BJ (cell line): ENCODE results near the gene SYT3. TPM values are rescaled to one million over a fixed set of nuclear protein-coding genes. Genes with fewer than 3 reads are reported as not detected.

Experiments used
- CTCF ChIA-PET: fragments of 350-600 bp; formaldehyde crosslinking; extraction: SDS; loops from one replicate; lab custom pipeline; 2021; ENCODE audit warnings: antibody characterized with exemption, inconsistent platforms; lab: Yijun Ruan, JAX
- POLR2A ChIA-PET: fragments of 300-600 bp; sonication (Branson Sonifier 250); formaldehyde crosslinking; extraction: SDS; loops from one replicate; lab custom pipeline; 2021; ENCODE audit warnings: antibody characterized with exemption; lab: Charles Lee
- DNase-seq: peaks from one replicate; pipeline ENCODE4 v3.0.0-alpha.2; 2011; ENCODE audit warnings: low read depth
- H3K27me3 ChIP-seq: 2 replicates; pipeline ENCODE4 v1.6.0; 2011; ENCODE audit warnings: low read length; ENCODE audit not compliant: control insufficient read depth, insufficient read depth
- H3K36me3 ChIP-seq: 2 replicates; pipeline ENCODE4 v1.5.1; 2011; ENCODE audit warnings: low read length; ENCODE audit not compliant: control insufficient read depth, insufficient read depth
- H3K4me3 ChIP-seq: 2 replicates; pipeline ENCODE4 v1.5.1; 2011; ENCODE audit warnings: low read depth, mild to moderate bottlenecking, control low read depth, low read length
- CTCF ChIP-seq: IDR thresholded peaks from 2 replicates; pipeline ENCODE4 v1.5.1; 2011; ENCODE audit warnings: low read depth, mild to moderate bottlenecking, control low read depth, inconsistent platforms, low read length, moderate library complexity; ENCODE audit not compliant: insufficient read depth
- polyA plus RNA-seq: library from polyadenylated mRNA; depleted of rRNA; stranded (reverse); fragments of >200 nt; gene quantifications from 2 replicates; pipeline ENCODE4 v1.2.3, GENCODE V29; 2011

The SYT3 gene
- polyA plus RNA-seq, 1 experiment: 0.11 TPM

DNA sequence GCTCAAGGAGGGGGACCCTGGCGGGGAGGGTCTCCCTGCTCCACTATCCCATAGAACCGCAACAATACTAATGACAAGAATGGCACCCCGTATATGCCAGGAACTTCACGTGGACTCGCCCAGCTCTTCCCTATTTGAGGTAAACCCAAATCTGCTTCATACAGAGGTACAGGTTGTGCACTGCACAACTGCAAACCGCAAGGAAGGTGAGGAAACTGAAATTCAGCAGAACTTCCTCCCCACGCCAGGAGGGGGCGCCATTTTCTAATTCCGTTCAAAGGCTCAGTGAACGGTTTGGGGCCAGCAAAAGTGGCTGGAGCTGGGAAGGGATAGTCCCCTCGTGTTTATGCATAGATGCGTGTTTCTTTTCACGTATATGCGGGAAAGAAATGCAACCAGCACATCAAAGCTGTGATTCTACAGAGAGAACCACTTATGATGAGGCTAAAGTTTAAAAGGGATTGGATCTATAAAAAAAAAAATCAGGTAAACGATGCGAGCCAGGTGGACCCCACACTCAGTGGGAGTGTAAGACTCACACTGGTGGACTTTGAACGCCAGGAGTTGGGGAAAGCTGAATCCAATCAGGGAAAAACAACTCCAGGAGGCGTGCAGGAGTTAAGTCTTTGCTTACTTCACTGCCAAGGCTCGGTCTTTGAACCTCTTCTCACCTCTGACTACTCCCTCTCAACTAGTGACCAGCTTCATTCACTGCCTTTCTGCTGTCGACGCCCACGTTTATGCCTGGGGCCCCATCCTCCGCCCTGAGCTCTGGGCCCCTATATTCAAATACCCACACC is 29.8 kb upstream of the SYT3 start:
- DNase-seq: no peak
- H3K36me3 ChIP-seq: no peaks in the 10 kb centered on the region
- H3K27me3 ChIP-seq: peaks cover 16% of the 10 kb centered on the region
- POLR2A ChIA-PET: no interaction called here
- CTCF ChIA-PET: interaction anchor here (0.6 to 2.9 kb wide), 28 partner anchors 9 to 252 kb away, joined by 3 to 21 read pairs (median 6); partner anchors contain the start of gene CLEC11A
- peak; percentile 88 for TF ChIP-seq CTCF
- no peak overlapping the region for H3K4me3 ChIP-seq

DNA sequence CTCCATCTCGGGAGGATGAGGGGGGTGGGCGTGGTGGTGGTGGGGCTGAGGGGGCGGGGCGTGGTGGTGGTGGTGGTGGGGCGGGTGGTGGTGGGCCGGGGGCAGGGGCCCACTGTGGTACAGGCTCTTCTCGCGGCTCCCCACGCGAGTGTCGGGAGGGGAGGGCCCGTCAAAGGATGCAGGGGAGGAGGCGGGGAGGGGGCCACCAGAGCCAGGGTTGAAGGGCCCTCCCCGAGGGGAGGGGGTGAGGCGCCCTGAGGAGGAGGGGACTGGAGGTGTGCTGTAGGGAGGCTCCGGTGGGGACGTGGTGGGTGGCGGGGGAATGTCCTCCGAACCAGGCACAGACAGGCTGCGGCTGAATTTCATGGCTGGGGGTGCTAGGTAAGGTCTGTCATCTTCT is 29.2 kb upstream of the SYT3 start:
- H3K4me3 ChIP-seq: no peak overlapping the region
- no peak for TF ChIP-seq CTCF
- peaks cover 16% of the 10 kb centered on the region for H3K27me3 ChIP-seq
- POLR2A ChIA-PET: no interaction called here
- CTCF ChIA-PET: interaction anchor here (0.6 to 2.9 kb wide), 11 partner anchors 14 to 134 kb away, joined by 3 to 21 read pairs (median 7); partner anchors contain the start of gene CLEC11A
- DNase-seq: no peak
- H3K36me3 ChIP-seq: no peaks in the 10 kb centered on the region

GRCh38 chr19:50668416-50668815 is 28.7 kb upstream of the SYT3 start:
- CTCF ChIA-PET: no interaction called here
- DNase-seq: no peak

DNA sequence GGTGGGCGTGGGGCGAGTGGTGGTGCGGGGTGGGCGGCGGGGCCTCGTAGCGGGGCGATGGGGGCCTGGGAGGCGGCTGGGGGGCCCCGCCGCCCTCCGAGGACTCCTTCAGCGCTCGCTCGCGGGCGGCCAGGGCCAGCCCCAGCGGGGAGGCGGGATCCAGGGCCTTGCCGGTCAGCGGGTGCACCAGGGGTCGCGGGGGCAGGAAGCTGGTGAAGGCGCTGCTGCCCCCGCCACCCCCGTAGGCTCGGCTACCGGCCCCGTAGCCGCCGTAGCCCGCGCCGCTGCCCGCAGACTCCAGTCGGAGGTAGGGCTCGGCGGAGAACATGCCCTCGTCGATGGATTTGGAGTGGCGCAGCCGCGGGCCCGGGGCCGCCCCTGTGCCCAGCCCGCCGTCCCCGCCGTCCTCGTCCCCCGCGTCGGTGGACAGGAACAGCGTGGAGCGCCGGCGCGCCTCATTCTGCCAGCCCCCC is 28.1 kb upstream of the SYT3 start:
- TF ChIP-seq CTCF: no peak
- DNase-seq: no peak
- ChIA-PET POLR2A (no interaction called here), CTCF (no interaction called here)
- Histone ChIP-seq H3K4me3 (no peak overlapping the region), H3K27me3 (peaks cover 16% of the 10 kb centered on the region), H3K36me3 (no peaks in the 10 kb centered on the region)

More at GRCh38 chr19:50668416-50668815, 28.7 kb upstream of the SYT3 start:
- Histone ChIP-seq H3K36me3 (no peaks in the 10 kb centered on the region), H3K4me3 (no peak overlapping the region), H3K27me3 (peaks cover 16% of the 10 kb centered on the region)
- POLR2A ChIA-PET: no interaction called here
- TF ChIP-seq CTCF: no peak

GRCh38 chr19:50667177-50667758 is 27.6 kb upstream of the SYT3 start:
- no peak for DNase-seq
- POLR2A ChIA-PET: no interaction called here
- no peak overlapping the region for H3K4me3 ChIP-seq
- CTCF ChIA-PET: interaction anchor here (1.5 kb wide), 1 partner anchor 255 kb away, joined by 4 read pairs; no protein-coding TSS in a partner anchor
- H3K36me3 ChIP-seq: no peaks in the 10 kb centered on the region
- peaks cover 16% of the 10 kb centered on the region for H3K27me3 ChIP-seq
- no peak for TF ChIP-seq CTCF
